CD4-positive, alpha-beta T cell (primary cell): ENCODE measurements around the gene SPECC1. TPM values are rescaled to one million over a fixed set of nuclear protein-coding genes. Genes with fewer than 3 reads are reported as not detected.
A peak's percentile ranks its signal among the peaks of the same experiment; 100 is the strongest.

Source experiments
- ATAC-seq: fragments of 200-7000 bp; cut with Tn5 transposase; one replicate; pipeline ENCODE4 v1.10.0; 2022; ENCODE audit warnings: mild to moderate bottlenecking; ENCODE audit not compliant: poor library complexity
- CTCF ChIA-PET: fragments of 350-600 bp; sonication (Branson Sonifier 250); formaldehyde crosslinking; loops from one replicate; lab custom pipeline; 2021; ENCODE audit warnings: antibody characterized with exemption, inconsistent platforms; lab: Charles Lee
- POLR2A ChIA-PET: fragments of 350-600 bp; sonication (Branson Sonifier 250); formaldehyde crosslinking; loops from one replicate; lab custom pipeline; 2021; ENCODE audit warnings: antibody characterized with exemption, inconsistent platforms; lab: Charles Lee
- DNase-seq, 14 experiments: peaks; one replicate each; pipeline ENCODE4 v3.0.0-alpha.2; 2013 to 2020; ENCODE audit warnings: mixed read lengths in 2 of 14
- H3K27ac ChIP-seq, 2 donors: one replicate each; pipeline versions ENCODE4 v1.5.1 to v1.7.0; 2013; ENCODE audit warnings: low read length in 2 of 2, low read depth in 1 of 2, mild to moderate bottlenecking in 1 of 2
- H3K27me3 ChIP-seq, 2 experiments: 1 replicate in 1 of 2; 2 replicates in 1 of 2; pipeline versions ENCODE4 v1.6.1 to v1.7.0; 2013; ENCODE audit warnings: low read length in 2 of 2, control low read depth in 1 of 2, mild to moderate bottlenecking in 1 of 2, moderate library complexity in 1 of 2; ENCODE audit not compliant: insufficient read depth in 2 of 2, control insufficient read depth in 1 of 2
- H3K36me3 ChIP-seq: one replicate; pipeline ENCODE4 v1.6.1; 2013; ENCODE audit warnings: low read length, control low read depth; ENCODE audit not compliant: insufficient read depth
- H3K4me1 ChIP-seq: one replicate; pipeline ENCODE4 v1.6.1; 2013; ENCODE audit warnings: low read length, control low read depth; ENCODE audit not compliant: insufficient read depth
- H3K4me3 ChIP-seq: one replicate; pipeline ENCODE4 v1.5.1; 2013; ENCODE audit warnings: mild to moderate bottlenecking, low read length, moderate library complexity
- H3K9me3 ChIP-seq, 2 experiments: 1 replicate in 1 of 2; 2 replicates in 1 of 2; pipeline versions ENCODE4 v1.6.1 to v1.7.0; 2013; ENCODE audit warnings: low read length in 2 of 2, mild to moderate bottlenecking in 2 of 2, control low read depth in 1 of 2, moderate library complexity in 1 of 2; ENCODE audit not compliant: control insufficient read depth in 1 of 2, insufficient read depth in 1 of 2
- H3K27ac Mint-ChIP-seq: one replicate; pipeline ENCODE4 v1.8.0; 2020; ENCODE audit warnings: mixed read lengths
- H3K27me3 Mint-ChIP-seq: one replicate; pipeline ENCODE4 v1.8.0; 2021; ENCODE audit warnings: mixed read lengths
- H3K36me3 Mint-ChIP-seq: one replicate; pipeline ENCODE4 v1.8.0; 2021; ENCODE audit warnings: low read depth, mixed read lengths
- H3K4me1 Mint-ChIP-seq: one replicate; pipeline ENCODE4 v1.8.0; 2021; ENCODE audit warnings: low read depth, mixed read lengths
- H3K4me3 Mint-ChIP-seq: one replicate; pipeline ENCODE4 v1.8.0; 2020; ENCODE audit warnings: mild to moderate bottlenecking, mixed read lengths
- H3K9me3 Mint-ChIP-seq: one replicate; pipeline ENCODE4 v1.8.0; 2020; ENCODE audit warnings: mixed read lengths
- intact Hi-C, 2 experiments: fragments of 100-400 bp; cut with DNase I in 1 of 2; cut with micrococcal nuclease in 1 of 2; formaldehyde crosslinking; loops; one replicate each; pipeline versions ENCODE4 v1.15.1 to v1.9.0; 2023 to 2025; cut with DNase I, micrococcal nuclease
- total RNA-seq, 174 experiments: library from RNA in 2 of 174; stranded (reverse) in 2 of 174; gene quantifications; one replicate each; pipeline ENCODE4 v1.2.3 and lab custom pipeline; 2021 to 2026
- TF ChIP-seq, protein P1 (sequence below): fragments of 200-600 bp; IDR thresholded peaks from one replicate; pipeline ENCODE4 v1.8.0; 2022; ENCODE audit warnings: antibody characterized with exemption, mild to moderate bottlenecking

SPECC1 gene
- total RNA-seq, 2 experiments from 2014 or later = 4.3 to 4.4 TPM

DNA sequence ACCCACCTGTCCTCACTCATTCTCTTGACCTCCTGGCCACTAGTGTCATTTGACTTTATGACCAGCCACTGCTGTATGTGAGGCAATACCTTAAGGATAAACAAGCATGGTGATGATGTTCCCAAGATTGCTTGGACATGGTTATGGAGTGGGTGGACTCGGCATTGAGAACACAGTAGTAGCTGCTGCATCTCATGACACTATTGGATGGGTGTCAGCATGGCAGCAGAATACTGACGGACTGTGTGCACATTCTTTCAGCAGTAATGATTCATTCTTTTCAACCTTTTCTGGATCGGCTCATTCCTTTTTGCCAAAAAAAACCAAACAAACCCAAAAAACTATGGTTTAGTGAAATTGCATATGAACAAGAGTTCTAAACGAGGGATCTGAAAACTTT is 13.5 kb downstream of the SPECC1 start:
- CTCF ChIA-PET = no interaction called here
- Mint-ChIP-seq H3K27ac (no peak overlapping the region), H3K27me3 (peaks cover 7% of the 10 kb centered on the region), H3K4me3 (no peak overlapping the region), H3K36me3 (no peaks in the 10 kb centered on the region), H3K9me3 (no peaks in the 10 kb centered on the region), H3K4me1 (no peaks in the 10 kb centered on the region)
- H3K27me3 ChIP-seq = peaks cover 0 to 5% of the 10 kb centered on the region in 2 experiments
- H3K4me3 ChIP-seq = no peak overlapping the region
- H3K27ac ChIP-seq = no peak overlapping the region
- no peak for DNase-seq
- intact Hi-C loops = no loop called here
- no peak for ATAC-seq
- H3K36me3 ChIP-seq = no peaks in the 10 kb centered on the region
- TF ChIP-seq, protein P1, sequence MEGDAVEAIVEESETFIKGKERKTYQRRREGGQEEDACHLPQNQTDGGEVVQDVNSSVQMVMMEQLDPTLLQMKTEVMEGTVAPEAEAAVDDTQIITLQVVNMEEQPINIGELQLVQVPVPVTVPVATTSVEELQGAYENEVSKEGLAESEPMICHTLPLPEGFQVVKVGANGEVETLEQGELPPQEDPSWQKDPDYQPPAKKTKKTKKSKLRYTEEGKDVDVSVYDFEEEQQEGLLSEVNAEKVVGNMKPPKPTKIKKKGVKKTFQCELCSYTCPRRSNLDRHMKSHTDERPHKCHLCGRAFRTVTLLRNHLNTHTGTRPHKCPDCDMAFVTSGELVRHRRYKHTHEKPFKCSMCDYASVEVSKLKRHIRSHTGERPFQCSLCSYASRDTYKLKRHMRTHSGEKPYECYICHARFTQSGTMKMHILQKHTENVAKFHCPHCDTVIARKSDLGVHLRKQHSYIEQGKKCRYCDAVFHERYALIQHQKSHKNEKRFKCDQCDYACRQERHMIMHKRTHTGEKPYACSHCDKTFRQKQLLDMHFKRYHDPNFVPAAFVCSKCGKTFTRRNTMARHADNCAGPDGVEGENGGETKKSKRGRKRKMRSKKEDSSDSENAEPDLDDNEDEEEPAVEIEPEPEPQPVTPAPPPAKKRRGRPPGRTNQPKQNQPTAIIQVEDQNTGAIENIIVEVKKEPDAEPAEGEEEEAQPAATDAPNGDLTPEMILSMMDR = no peak
- POLR2A ChIA-PET = interaction anchor here (1.6 kb wide), 1 partner anchor 45 kb away, joined by 3 read pairs; the partner anchor contains the start of gene AKAP10
- no peaks in the 10 kb centered on the region for H3K9me3 ChIP-seq
- no peaks in the 10 kb centered on the region for H3K4me1 ChIP-seq

DNA sequence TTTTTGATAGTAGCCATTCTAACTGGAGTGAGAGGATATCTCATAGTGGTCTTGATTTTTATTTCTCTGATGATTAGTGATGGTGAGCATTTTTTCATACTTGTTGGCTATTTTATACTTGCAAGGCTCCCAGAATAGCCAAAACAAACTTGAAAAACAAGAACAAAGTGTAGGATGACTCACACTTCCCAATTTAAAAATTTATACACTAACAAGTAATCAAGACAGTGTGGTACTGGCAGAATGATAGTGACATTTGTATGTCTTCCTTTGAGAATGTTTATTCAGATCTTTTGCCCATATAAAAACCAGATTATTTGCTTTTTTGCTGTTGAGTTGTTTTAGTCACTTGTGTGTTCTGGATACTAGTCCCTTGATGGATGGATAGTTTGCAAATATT is 17.8 kb downstream of the SPECC1 start:
- H3K27ac Mint-ChIP-seq = no peak overlapping the region
- intact Hi-C loops = no loop called here
- H3K4me3 ChIP-seq = no peak overlapping the region

DNA sequence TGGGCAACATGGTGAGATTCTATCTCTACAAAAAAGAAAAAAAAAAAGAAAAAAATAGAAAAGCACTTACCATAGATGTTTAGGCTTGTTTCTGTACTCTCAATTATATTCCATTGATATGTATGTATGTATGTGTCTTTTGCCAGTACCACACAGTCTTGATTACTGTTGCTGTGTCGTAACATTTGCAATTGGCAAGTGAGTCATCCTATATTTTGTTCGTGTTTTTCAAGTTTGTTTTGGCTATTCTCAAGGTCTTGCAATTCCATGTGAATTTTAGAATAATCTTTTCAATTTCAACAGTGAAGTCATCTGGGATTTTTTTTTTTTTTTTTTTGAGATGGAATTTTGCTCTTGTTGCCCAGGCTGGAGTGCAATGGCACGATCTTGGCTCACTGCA is 19.3 kb downstream of the SPECC1 start:
- ChIA-PET CTCF (no interaction called here), POLR2A (no interaction called here)
- no peak overlapping the region for H3K27ac ChIP-seq
- Mint-ChIP-seq H3K4me1 (no peaks in the 10 kb centered on the region), H3K9me3 (no peaks in the 10 kb centered on the region), H3K36me3 (no peaks in the 10 kb centered on the region), H3K27ac (no peak overlapping the region), H3K4me3 (no peak overlapping the region), H3K27me3 (no peaks in the 10 kb centered on the region)
- H3K4me3 ChIP-seq = no peak overlapping the region
- no peaks in the 10 kb centered on the region for H3K9me3 ChIP-seq
- H3K36me3 ChIP-seq = no peaks in the 10 kb centered on the region
- ATAC-seq = no peak
- peak in 2 of 14 experiments; percentile 19 to 22 for DNase-seq
- intact Hi-C loops = no loop called here
- TF ChIP-seq, protein P1 = no peak
- no peaks in the 10 kb centered on the region for H3K4me1 ChIP-seq
- no peaks in the 10 kb centered on the region for H3K27me3 ChIP-seq

More for the DNA sequence above, 17.8 kb downstream of the SPECC1 start:
- H3K4me3 Mint-ChIP-seq = no peak overlapping the region
- ChIA-PET POLR2A (no interaction called here), CTCF (no interaction called here)
- TF ChIP-seq, protein P1 = no peak
- Histone ChIP-seq H3K9me3 (no peaks in the 10 kb centered on the region), H3K36me3 (no peaks in the 10 kb centered on the region), H3K27me3 (no peaks in the 10 kb centered on the region), H3K27ac (no peak overlapping the region), H3K4me1 (no peaks in the 10 kb centered on the region)
- DNase-seq (peak in 1 of 14 experiments; percentile 10), ATAC-seq (no peak)
- H3K4me1 Mint-ChIP-seq = no peaks in the 10 kb centered on the region
- H3K9me3 Mint-ChIP-seq = no peaks in the 10 kb centered on the region
- H3K27me3 Mint-ChIP-seq = no peaks in the 10 kb centered on the region
- H3K36me3 Mint-ChIP-seq = no peaks in the 10 kb centered on the region
